ENCODE results near the gene OR52K1. TPM values are rescaled to one million over a fixed set of nuclear protein-coding genes. Genes with fewer than 3 reads are reported as not detected.
"Not testable (repeated sequence)": the region's sequence is repeated elsewhere in the genome, so short reads cannot be mapped to it uniquely, and the experiment has no call there.

OR52K1 gene
- total RNA-seq, 4 donors from 2014 or later, result 0.85 TPM; not detected in 3

- Histone ChIP-seq H3K27ac (no peak overlapping the region), H3K27me3 (no peaks in the 10 kb centered on the region), H3K36me3 (no peaks in the 10 kb centered on the region), H3K4me3 (no peak overlapping the region), H3K9me3 (no peaks in the 10 kb centered on the region), H3K4me1 (no peaks in the 10 kb centered on the region)
- WGBS, result 81% methylated on average over 3 of the region's 3 CpGs
- DNase-seq (ENCODE audit: low spot score in 2 of 2), result no peak
- TF ChIP-seq POLR2A (IDR thresholded peaks at IDR 0.05) (no peak), EP300 (IDR thresholded peaks at IDR 0.05) (no peak), CTCF (IDR thresholded peaks at IDR 0.05) (no peak), POLR2AphosphoS5 (IDR thresholded peaks at IDR 0.05) (no peak)
These were observed 14.4 kb upstream of the OR52K1 start for GRCh38 chr11:4467811-4468606.

GRCh38 chr11:4479644-4480043 lies 2.8 kb upstream of the OR52K1 start:
- H3K4me3 ChIP-seq, result no peak overlapping the region
- 59% methylated on average over 1 of the region's 1 CpG for WGBS
- TF ChIP-seq EP300 (IDR thresholded peaks at IDR 0.05), result no peak
- TF ChIP-seq POLR2AphosphoS5 (IDR thresholded peaks at IDR 0.05), result no peak
- TF ChIP-seq CTCF (IDR thresholded peaks at IDR 0.05), result no peak
- TF ChIP-seq POLR2A (IDR thresholded peaks at IDR 0.05), result no peak
- no peaks in the 10 kb centered on the region for H3K27me3 ChIP-seq
- no peaks in the 10 kb centered on the region for H3K4me1 ChIP-seq
- DNase-seq (ENCODE audit: low spot score in 2 of 2), result no peak
- no peaks in the 10 kb centered on the region for H3K9me3 ChIP-seq
- H3K27ac ChIP-seq, result no peak overlapping the region
- no peaks in the 10 kb centered on the region for H3K36me3 ChIP-seq

- H3K4me3 ChIP-seq, result no peak overlapping the region
- H3K9me3 ChIP-seq, result no peaks in the 10 kb centered on the region
- H3K36me3 ChIP-seq, result no peaks in the 10 kb centered on the region
- no peaks in the 10 kb centered on the region for H3K4me1 ChIP-seq
- WGBS, result 75% methylated on average over 4 of the region's 4 CpGs
- TF ChIP-seq POLR2A (IDR thresholded peaks at IDR 0.05), result no peak
- TF ChIP-seq POLR2AphosphoS5 (IDR thresholded peaks at IDR 0.05), result no peak
- no peak for TF ChIP-seq EP300 (IDR thresholded peaks at IDR 0.05)
- TF ChIP-seq CTCF (IDR thresholded peaks at IDR 0.05), result no peak
- H3K27me3 ChIP-seq, result no peaks in the 10 kb centered on the region
- no peak overlapping the region for H3K27ac ChIP-seq
- no peak for DNase-seq (ENCODE audit: low spot score in 2 of 2)
These were observed 1.7 kb upstream of the OR52K1 start for GRCh38 chr11:4480577-4481239.

DNA sequence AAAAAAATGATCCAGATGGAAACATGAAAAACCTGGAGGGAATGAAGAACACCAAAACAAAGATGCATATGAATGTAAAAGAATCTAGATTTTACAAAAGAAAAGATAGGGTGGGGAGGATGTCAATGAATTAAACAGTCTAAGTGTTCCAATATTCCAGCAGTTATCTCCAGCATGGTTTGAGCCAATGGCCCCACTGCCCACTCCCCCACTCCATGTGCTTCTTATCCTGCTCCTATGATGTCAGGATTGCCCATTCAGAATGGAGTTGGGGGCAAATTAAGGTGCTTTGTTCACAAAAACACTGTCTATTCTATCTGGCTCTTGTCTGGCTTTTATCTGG lies 1.2 kb upstream of the OR52K1 start:
- Histone ChIP-seq H3K9me3 (no peaks in the 10 kb centered on the region), H3K27me3 (no peaks in the 10 kb centered on the region), H3K27ac (no peak overlapping the region), H3K4me3 (no peak overlapping the region), H3K4me1 (no peaks in the 10 kb centered on the region), H3K36me3 (no peaks in the 10 kb centered on the region)
- no peak for DNase-seq (ENCODE audit: low spot score in 2 of 2)
- TF ChIP-seq EP300 (IDR thresholded peaks at IDR 0.05) (no peak), CTCF (IDR thresholded peaks at IDR 0.05) (no peak), POLR2A (IDR thresholded peaks at IDR 0.05) (no peak), POLR2AphosphoS5 (IDR thresholded peaks at IDR 0.05) (no peak)

- Histone ChIP-seq H3K9me3 (no peaks in the 10 kb centered on the region), H3K4me1 (no peaks in the 10 kb centered on the region), H3K27me3 (peaks cover under 1% of the 10 kb centered on the region), H3K4me3 (no peak overlapping the region), H3K27ac (no peak overlapping the region), H3K36me3 (no peaks in the 10 kb centered on the region)
- TF ChIP-seq CTCF (IDR thresholded peaks at IDR 0.05), result no peak
- TF ChIP-seq POLR2A (IDR thresholded peaks at IDR 0.05), result no peak
- no peak for TF ChIP-seq POLR2AphosphoS5 (IDR thresholded peaks at IDR 0.05)
- no peak for TF ChIP-seq EP300 (IDR thresholded peaks at IDR 0.05)
- WGBS, result 43% methylated on average over 4 of the region's 4 CpGs
- DNase-seq (ENCODE audit: low spot score in 2 of 2), result no peak
These were observed 1.9 kb downstream of the OR52K1 start for GRCh38 chr11:4484310-4484709.

- H3K27ac ChIP-seq; H3K4me3 ChIP-seq; H3K9me3 ChIP-seq; DNase-seq (ENCODE audit: low spot score in 2 of 2); H3K36me3 ChIP-seq: not testable (repeated sequence)
- Histone ChIP-seq H3K4me1 (peaks cover 16% of the 10 kb centered on the region), H3K27me3 (peaks cover 14% of the 10 kb centered on the region)
- WGBS, result 81% methylated on average over 2 of the region's 2 CpGs
These were observed 9.0 kb downstream of the OR52K1 start for GRCh38 chr11:4491405-4491804.
